Neural cell (in vitro differentiated cells): ENCODE results near the gene TECTB. TPM values are rescaled to one million over a fixed set of nuclear protein-coding genes. Genes with fewer than 3 reads are reported as not detected.

ENCODE experiments used
- H2AFZ ChIP-seq: fragments of 200-600, 300-800 bp; sonication (generic), shearing (Covaris generic); 2 replicates; pipeline ENCODE4 v1.6.0; 2014; ENCODE audit warnings: low read depth, mild to moderate bottlenecking, antibody characterized with exemption, low read length, moderate library complexity
- H3F3A ChIP-seq: fragments of 200-600 bp; shearing (Covaris generic); 2 replicates; pipeline ENCODE4 v1.6.1; 2016; ENCODE audit warnings: mild to moderate bottlenecking, moderate library complexity, mixed read lengths, antibody characterized with exemption, low read length; ENCODE audit not compliant: insufficient read depth, poor library complexity, severe bottlenecking
- H3K27ac ChIP-seq: fragments of 200-600, 300-800 bp; sonication (generic), shearing (Covaris generic); 2 replicates; pipeline ENCODE4 v1.5.1; 2014; ENCODE audit warnings: mild to moderate bottlenecking, low read length, moderate library complexity
- H3K27me3 ChIP-seq: fragments of 300-800, 200-600 bp; sonication (generic), shearing (Covaris generic); 2 replicates; pipeline ENCODE4 v1.6.0; 2014; ENCODE audit warnings: mild to moderate bottlenecking, low read depth, low read length, moderate library complexity; ENCODE audit not compliant: insufficient read depth
- H3K36me3 ChIP-seq: fragments of 300-800, 200-600 bp; sonication (generic), shearing (Covaris generic); 2 replicates; pipeline ENCODE4 v1.5.1; 2014; ENCODE audit warnings: mild to moderate bottlenecking, antibody characterized with exemption, low read length, moderate library complexity; ENCODE audit not compliant: insufficient read depth
- H3K4me2 ChIP-seq: fragments of 300-800, 200-600 bp; sonication (generic), shearing (Covaris generic); 2 replicates; pipeline ENCODE4 v1.6.0; 2014; ENCODE audit warnings: mild to moderate bottlenecking, low read length
- H3K4me3 ChIP-seq: fragments of 300-800, 200-600 bp; sonication (generic), shearing (Covaris generic); 2 replicates; pipeline ENCODE4 v1.5.1; 2014; ENCODE audit warnings: mild to moderate bottlenecking, low read length, moderate library complexity
- H3K79me2 ChIP-seq: fragments of 200-600 bp; shearing (Covaris generic); replicated peaks from 2 replicates; pipeline ENCODE4 v1.6.0; 2014; ENCODE audit warnings: mild to moderate bottlenecking, low read length, moderate library complexity; ENCODE audit not compliant: insufficient read depth
- H3K9ac ChIP-seq: fragments of 300-800, 200-600 bp; sonication (generic), shearing (Covaris generic); 2 replicates; pipeline ENCODE4 v1.6.1; 2016; ENCODE audit warnings: mild to moderate bottlenecking, low read length, mixed read lengths
- H3K9me2 ChIP-seq: fragments of 200-600 bp; shearing (Covaris generic); 2 replicates; pipeline ENCODE4 v1.6.1; 2016; ENCODE audit warnings: mild to moderate bottlenecking, low read length, mixed read lengths; ENCODE audit not compliant: insufficient read depth
- H3K9me3 ChIP-seq: fragments of 200-600, 300-800 bp; sonication (generic), shearing (Covaris generic); 2 replicates; pipeline ENCODE4 v1.6.1; 2016; ENCODE audit warnings: mild to moderate bottlenecking, mixed run types, low read length, moderate library complexity, mixed read lengths
- H4K20me1 ChIP-seq: fragments of 200-600 bp; shearing (Covaris generic); 2 replicates; pipeline ENCODE4 v1.6.1; 2016; ENCODE audit warnings: mild to moderate bottlenecking, mixed run types; ENCODE audit not compliant: insufficient read depth
- EP300 ChIP-seq: fragments of 450-650 bp; conservative IDR thresholded peaks from 2 replicates; pipeline ENCODE4 v1.6.1; 2014; ENCODE audit warnings: antibody characterized with exemption, mild to moderate bottlenecking, moderate library complexity; ENCODE audit not compliant: poor library complexity, severe bottlenecking
- EZH2 ChIP-seq: fragments of 200-600, 300-800 bp; shearing (Covaris generic), sonication (generic); IDR thresholded peaks from 2 replicates; pipeline ENCODE4 v1.6.1; 2014; ENCODE audit warnings: antibody characterized with exemption, low read length, borderline replicate concordance, mild to moderate bottlenecking; ENCODE audit not compliant: insufficient read depth, poor library complexity, severe bottlenecking
- MXI1 ChIP-seq: fragments of 450-650 bp; conservative IDR thresholded peaks from 2 replicates; pipeline ENCODE4 v1.6.1; 2014; ENCODE audit warnings: antibody characterized with exemption, mild to moderate bottlenecking; ENCODE audit not compliant: poor library complexity, severe bottlenecking
- POLR2AphosphoS5 ChIP-seq: IDR thresholded peaks from 2 replicates; pipeline ENCODE4 v1.6.1; 2012
- RAD21 ChIP-seq: fragments of 450-650 bp; conservative IDR thresholded peaks from 2 replicates; pipeline ENCODE4 v1.6.1; 2014; ENCODE audit warnings: antibody characterized with exemption, mild to moderate bottlenecking, moderate library complexity
- SMC3 ChIP-seq: fragments of 450-650 bp; conservative IDR thresholded peaks from 2 replicates; pipeline ENCODE4 v1.6.1; 2014; ENCODE audit warnings: antibody characterized with exemption, mild to moderate bottlenecking, moderate library complexity; ENCODE audit not compliant: poor library complexity
- TAF1 ChIP-seq: IDR thresholded peaks from 2 replicates; pipeline ENCODE4 v1.6.1; 2012; ENCODE audit warnings: low read depth
- polyA plus RNA-seq: library from polyadenylated mRNA; depleted of rRNA; stranded (reverse); fragments of >200 nt; gene quantifications from 2 replicates; pipeline ENCODE4 v1.2.3, GENCODE V29; 2014
- TF ChIP-seq, protein P1 (sequence below): fragments of 450-650 bp; IDR thresholded peaks from 2 replicates; pipeline ENCODE4 v1.5.1; 2014; ENCODE audit warnings: antibody characterized with exemption, mild to moderate bottlenecking, moderate library complexity; ENCODE audit not compliant: poor library complexity, severe bottlenecking
- TF ChIP-seq, protein P2 (sequence below): IDR thresholded peaks from 2 replicates; pipeline ENCODE4 v1.6.1; 2012; ENCODE audit warnings: borderline replicate concordance

Gene TECTB
- polyA plus RNA-seq, 1 donor from 2014 or later: not detected

DNA sequence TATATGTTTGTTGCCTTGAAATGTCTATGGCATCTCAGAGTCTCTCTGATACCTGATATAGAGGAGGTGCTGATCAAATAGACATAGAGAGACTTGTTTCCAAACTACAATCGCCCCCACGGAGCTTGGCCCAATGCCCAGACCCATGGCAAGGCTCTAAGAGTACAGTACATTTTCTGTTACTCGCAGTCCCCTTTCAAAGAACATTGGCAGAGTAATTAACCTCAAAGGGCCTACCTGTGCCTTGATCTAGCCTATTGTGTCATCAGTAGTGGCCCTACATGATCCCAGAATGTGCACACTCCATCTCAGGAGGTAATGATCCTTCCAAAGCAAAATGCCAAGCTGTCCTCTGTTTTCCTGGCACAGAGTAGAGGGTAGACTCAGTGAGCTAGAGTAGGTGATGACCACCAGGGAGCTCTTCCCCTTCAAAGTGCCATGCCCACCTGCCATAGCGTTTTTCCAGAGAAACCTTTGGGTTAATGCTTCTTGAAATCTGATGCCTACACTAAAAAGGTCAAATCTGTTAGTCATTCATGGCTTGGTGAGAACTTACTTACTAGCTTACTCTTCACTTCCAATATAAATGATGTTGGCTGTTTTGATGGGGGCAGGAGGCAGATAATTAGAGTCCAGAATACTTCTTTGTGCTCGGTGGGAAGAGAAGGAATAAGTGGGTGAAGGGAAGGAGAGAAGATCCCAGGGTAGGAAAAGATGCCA lies 49.5 kb downstream of the TECTB start:
- Histone ChIP-seq H3K36me3 (no peaks in the 10 kb centered on the region), H3F3A (no peaks in the 10 kb centered on the region), H3K4me2 (no peak overlapping the region), H3K27me3 (no peaks in the 10 kb centered on the region), H3K9me2 (no peaks in the 10 kb centered on the region), H3K9me3 (no peaks in the 10 kb centered on the region), H3K9ac (no peak overlapping the region), H3K27ac (no peak overlapping the region), H2AFZ (no peak overlapping the region), H4K20me1 (no peaks in the 10 kb centered on the region), H3K79me2 (no peaks in the 10 kb centered on the region), H3K4me3 (no peak overlapping the region)
- TF ChIP-seq, protein P1, sequence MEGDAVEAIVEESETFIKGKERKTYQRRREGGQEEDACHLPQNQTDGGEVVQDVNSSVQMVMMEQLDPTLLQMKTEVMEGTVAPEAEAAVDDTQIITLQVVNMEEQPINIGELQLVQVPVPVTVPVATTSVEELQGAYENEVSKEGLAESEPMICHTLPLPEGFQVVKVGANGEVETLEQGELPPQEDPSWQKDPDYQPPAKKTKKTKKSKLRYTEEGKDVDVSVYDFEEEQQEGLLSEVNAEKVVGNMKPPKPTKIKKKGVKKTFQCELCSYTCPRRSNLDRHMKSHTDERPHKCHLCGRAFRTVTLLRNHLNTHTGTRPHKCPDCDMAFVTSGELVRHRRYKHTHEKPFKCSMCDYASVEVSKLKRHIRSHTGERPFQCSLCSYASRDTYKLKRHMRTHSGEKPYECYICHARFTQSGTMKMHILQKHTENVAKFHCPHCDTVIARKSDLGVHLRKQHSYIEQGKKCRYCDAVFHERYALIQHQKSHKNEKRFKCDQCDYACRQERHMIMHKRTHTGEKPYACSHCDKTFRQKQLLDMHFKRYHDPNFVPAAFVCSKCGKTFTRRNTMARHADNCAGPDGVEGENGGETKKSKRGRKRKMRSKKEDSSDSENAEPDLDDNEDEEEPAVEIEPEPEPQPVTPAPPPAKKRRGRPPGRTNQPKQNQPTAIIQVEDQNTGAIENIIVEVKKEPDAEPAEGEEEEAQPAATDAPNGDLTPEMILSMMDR: no peak
- TF ChIP-seq SMC3 (no peak), MXI1 (no peak), TAF1 (no peak), POLR2AphosphoS5 (no peak)
- TF ChIP-seq, protein P2, sequence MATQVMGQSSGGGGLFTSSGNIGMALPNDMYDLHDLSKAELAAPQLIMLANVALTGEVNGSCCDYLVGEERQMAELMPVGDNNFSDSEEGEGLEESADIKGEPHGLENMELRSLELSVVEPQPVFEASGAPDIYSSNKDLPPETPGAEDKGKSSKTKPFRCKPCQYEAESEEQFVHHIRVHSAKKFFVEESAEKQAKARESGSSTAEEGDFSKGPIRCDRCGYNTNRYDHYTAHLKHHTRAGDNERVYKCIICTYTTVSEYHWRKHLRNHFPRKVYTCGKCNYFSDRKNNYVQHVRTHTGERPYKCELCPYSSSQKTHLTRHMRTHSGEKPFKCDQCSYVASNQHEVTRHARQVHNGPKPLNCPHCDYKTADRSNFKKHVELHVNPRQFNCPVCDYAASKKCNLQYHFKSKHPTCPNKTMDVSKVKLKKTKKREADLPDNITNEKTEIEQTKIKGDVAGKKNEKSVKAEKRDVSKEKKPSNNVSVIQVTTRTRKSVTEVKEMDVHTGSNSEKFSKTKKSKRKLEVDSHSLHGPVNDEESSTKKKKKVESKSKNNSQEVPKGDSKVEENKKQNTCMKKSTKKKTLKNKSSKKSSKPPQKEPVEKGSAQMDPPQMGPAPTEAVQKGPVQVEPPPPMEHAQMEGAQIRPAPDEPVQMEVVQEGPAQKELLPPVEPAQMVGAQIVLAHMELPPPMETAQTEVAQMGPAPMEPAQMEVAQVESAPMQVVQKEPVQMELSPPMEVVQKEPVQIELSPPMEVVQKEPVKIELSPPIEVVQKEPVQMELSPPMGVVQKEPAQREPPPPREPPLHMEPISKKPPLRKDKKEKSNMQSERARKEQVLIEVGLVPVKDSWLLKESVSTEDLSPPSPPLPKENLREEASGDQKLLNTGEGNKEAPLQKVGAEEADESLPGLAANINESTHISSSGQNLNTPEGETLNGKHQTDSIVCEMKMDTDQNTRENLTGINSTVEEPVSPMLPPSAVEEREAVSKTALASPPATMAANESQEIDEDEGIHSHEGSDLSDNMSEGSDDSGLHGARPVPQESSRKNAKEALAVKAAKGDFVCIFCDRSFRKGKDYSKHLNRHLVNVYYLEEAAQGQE: no peak

DNA sequence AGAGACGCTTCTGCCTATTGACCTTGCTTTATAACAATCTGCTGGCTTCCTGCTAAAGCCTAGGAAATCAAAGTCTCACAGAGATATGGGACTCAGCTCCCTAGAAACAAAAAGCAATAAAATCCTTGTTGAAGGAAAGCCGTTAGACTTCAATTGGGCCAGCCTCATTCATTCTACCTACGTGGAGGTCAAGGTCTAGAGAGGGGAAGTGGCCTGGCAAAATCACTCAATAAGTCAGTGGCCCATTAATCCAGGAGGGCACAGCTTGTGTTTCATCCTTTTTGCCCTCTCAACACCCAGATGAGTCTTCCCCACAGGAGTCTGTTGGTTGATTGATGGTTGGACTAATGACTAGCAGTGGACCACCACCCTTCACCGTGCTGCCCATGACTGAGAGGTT lies 50.3 kb downstream of the TECTB start:
- no peak overlapping the region for H3K27ac ChIP-seq
- no peaks in the 10 kb centered on the region for H3K9me3 ChIP-seq
- no peaks in the 10 kb centered on the region for H3K79me2 ChIP-seq
- no peak overlapping the region for H3K4me2 ChIP-seq
- no peaks in the 10 kb centered on the region for H3F3A ChIP-seq
- no peak overlapping the region for H2AFZ ChIP-seq
- H3K36me3 ChIP-seq: no peaks in the 10 kb centered on the region
- TF ChIP-seq EP300 (no peak), RAD21 (no peak), SMC3 (no peak), POLR2AphosphoS5 (no peak), TAF1 (no peak), MXI1 (no peak), EZH2 (no peak)
- TF ChIP-seq, protein P1: no peak
- TF ChIP-seq, protein P2: no peak
- no peaks in the 10 kb centered on the region for H3K9me2 ChIP-seq
- no peak overlapping the region for H3K4me3 ChIP-seq
- H3K27me3 ChIP-seq: no peaks in the 10 kb centered on the region
- no peaks in the 10 kb centered on the region for H4K20me1 ChIP-seq
- H3K9ac ChIP-seq: no peak overlapping the region
